ENCODE measurements around the gene ALG14. TPM values are rescaled to one million over a fixed set of nuclear protein-coding genes. Genes with fewer than 3 reads are reported as not detected.

The ALG14 gene
- total RNA-seq, 1 donor from 2014 or later: 2.6 TPM

DNA sequence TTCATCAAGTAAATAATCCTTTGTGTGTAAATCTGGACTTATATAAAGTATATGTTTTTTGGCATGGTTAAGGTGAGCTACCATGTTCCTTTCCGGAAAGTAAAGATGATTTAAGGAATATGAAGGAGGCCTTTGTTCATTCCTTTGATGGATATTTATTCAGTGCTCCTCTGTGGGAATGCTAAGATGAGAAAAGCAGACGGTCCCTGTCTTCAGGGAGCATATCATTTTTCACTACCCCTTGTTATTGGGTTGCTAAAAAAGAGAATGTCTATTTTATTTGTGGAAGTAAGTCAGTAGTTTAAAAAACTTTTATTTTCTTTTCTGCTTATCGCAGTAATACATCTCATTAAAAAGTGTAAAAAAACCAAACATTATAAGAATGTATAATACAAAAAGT, 110.8 kb downstream of the ALG14 start:
- Histone ChIP-seq H3K27me3 (ENCODE audit: low read depth) (no peaks in the 10 kb centered on the region), H3K36me3 (no peaks in the 10 kb centered on the region), H3K4me3 (peak overlapping the region; percentile 60), H3K9me3 (replicated peaks) (no peaks in the 10 kb centered on the region), H3K4me1 (peaks cover 20% of the 10 kb centered on the region), H3K27ac (replicated peaks) (peak overlapping the region; percentile 88)
- intact Hi-C loops (cut with micrococcal nuclease): no loop called here
- TF ChIP-seq, protein P1, sequence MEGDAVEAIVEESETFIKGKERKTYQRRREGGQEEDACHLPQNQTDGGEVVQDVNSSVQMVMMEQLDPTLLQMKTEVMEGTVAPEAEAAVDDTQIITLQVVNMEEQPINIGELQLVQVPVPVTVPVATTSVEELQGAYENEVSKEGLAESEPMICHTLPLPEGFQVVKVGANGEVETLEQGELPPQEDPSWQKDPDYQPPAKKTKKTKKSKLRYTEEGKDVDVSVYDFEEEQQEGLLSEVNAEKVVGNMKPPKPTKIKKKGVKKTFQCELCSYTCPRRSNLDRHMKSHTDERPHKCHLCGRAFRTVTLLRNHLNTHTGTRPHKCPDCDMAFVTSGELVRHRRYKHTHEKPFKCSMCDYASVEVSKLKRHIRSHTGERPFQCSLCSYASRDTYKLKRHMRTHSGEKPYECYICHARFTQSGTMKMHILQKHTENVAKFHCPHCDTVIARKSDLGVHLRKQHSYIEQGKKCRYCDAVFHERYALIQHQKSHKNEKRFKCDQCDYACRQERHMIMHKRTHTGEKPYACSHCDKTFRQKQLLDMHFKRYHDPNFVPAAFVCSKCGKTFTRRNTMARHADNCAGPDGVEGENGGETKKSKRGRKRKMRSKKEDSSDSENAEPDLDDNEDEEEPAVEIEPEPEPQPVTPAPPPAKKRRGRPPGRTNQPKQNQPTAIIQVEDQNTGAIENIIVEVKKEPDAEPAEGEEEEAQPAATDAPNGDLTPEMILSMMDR (IDR thresholded peaks at IDR 0.05; ENCODE audit: borderline replicate concordance): no peak
- DNase-seq: no peak

DNA sequence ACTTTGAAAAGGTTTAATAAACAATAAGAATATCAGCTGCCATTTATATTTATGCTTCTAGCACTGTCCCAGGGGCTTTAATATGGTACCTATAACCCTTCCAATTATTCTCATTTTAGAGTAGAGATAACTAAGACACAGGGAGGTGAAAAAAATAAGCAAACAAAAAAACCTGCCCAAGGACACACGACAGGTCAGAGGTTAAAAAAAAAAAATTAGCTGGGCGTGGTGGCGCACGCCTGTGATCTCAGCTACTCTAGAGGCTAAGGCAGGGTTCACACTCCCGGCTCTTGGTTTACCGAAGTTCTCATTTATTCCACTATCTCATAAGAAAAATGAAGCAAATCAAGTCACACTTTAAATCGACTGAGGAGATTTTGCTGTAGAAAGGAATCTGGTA, 111.2 kb downstream of the ALG14 start:
- H3K36me3 ChIP-seq: no peaks in the 10 kb centered on the region
- H3K27ac ChIP-seq (replicated peaks): no peak overlapping the region
- H3K4me3 ChIP-seq: no peak overlapping the region
- intact Hi-C loops (cut with micrococcal nuclease): no loop called here
- no peaks in the 10 kb centered on the region for H3K27me3 ChIP-seq (ENCODE audit: low read depth)
- TF ChIP-seq, protein P1 (IDR thresholded peaks at IDR 0.05; ENCODE audit: borderline replicate concordance): no peak
- DNase-seq: no peak
- H3K4me1 ChIP-seq: peaks cover 22% of the 10 kb centered on the region
- H3K9me3 ChIP-seq (replicated peaks): no peaks in the 10 kb centered on the region

DNA sequence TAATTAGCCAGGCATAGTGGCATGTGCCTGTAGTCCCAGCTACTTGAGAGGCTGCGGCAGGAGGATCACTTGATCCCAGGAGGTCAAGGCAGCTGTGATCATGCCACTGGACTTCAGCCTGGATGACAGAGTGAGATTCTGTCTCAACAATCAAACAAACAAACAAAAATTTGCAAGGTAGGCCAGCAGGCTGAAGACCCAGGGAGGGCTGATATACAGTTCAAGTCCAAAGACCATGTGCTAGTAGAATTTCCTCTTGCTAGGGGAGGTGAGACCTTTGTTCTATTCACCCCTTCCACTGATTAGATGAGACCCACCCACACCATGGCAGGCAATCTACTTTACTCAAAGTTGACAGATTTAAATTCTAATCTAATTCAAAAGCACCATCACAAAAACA, 114.7 kb downstream of the ALG14 start:
- Histone ChIP-seq H3K27ac (replicated peaks) (no peak overlapping the region), H3K9me3 (replicated peaks) (peaks cover 2% of the 10 kb centered on the region), H3K27me3 (ENCODE audit: low read depth) (no peaks in the 10 kb centered on the region), H3K36me3 (no peaks in the 10 kb centered on the region), H3K4me1 (peaks cover 44% of the 10 kb centered on the region), H3K4me3 (no peak overlapping the region)
- intact Hi-C loops (cut with micrococcal nuclease): no loop called here
- TF ChIP-seq, protein P1 (IDR thresholded peaks at IDR 0.05; ENCODE audit: borderline replicate concordance): no peak
- DNase-seq: no peak

DNA sequence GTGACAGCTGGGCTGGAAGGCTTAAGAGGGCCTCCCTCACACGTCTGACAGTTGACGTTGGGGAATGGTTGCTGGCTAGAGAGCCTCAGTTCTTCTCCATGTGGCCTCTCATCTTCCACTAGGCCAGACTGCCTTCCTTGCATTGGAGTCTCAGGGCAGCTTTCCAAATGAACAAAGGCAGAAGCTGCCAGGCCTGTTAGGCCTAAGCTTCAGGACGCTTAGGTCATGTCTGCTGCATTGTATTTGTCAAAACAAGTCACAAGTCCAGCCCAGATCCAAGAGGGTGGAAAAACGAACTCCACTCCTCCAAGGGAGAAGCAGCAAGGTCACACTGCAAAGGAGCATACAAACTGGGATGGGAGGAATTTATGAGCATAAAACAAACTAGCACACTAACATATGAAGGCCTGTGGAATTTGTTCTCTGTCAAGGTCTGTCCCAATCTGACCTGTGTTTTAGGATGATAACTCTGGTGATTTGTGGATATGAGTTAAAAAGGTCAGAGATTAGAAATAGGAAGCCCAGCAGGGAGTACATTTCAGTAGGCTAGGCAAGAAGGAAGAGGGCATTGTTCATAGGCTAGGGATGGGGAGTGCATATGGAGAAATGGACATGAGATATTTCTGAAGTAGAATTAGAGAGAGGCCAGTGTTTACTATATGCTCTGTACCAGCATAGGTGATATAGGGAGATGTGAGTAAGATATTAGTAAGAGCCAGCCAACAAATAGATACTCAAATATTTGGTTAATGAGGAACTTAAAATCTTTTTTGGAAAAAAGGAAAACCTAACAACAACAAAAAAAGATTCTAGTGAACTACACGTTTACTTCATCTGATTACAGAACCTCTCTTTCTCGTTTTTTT, 116.8 kb downstream of the ALG14 start:
- Histone ChIP-seq H3K36me3 (no peaks in the 10 kb centered on the region), H3K27ac (replicated peaks) (peak overlapping the region; percentile 82), H3K27me3 (ENCODE audit: low read depth) (no peaks in the 10 kb centered on the region), H3K4me3 (no peak overlapping the region), H3K9me3 (replicated peaks) (peaks cover 4% of the 10 kb centered on the region), H3K4me1 (peaks cover 38% of the 10 kb centered on the region)
- intact Hi-C loops (cut with micrococcal nuclease): no loop called here
- TF ChIP-seq, protein P1 (IDR thresholded peaks at IDR 0.05; ENCODE audit: borderline replicate concordance): no peak
- DNase-seq: peak; percentile 40

DNA sequence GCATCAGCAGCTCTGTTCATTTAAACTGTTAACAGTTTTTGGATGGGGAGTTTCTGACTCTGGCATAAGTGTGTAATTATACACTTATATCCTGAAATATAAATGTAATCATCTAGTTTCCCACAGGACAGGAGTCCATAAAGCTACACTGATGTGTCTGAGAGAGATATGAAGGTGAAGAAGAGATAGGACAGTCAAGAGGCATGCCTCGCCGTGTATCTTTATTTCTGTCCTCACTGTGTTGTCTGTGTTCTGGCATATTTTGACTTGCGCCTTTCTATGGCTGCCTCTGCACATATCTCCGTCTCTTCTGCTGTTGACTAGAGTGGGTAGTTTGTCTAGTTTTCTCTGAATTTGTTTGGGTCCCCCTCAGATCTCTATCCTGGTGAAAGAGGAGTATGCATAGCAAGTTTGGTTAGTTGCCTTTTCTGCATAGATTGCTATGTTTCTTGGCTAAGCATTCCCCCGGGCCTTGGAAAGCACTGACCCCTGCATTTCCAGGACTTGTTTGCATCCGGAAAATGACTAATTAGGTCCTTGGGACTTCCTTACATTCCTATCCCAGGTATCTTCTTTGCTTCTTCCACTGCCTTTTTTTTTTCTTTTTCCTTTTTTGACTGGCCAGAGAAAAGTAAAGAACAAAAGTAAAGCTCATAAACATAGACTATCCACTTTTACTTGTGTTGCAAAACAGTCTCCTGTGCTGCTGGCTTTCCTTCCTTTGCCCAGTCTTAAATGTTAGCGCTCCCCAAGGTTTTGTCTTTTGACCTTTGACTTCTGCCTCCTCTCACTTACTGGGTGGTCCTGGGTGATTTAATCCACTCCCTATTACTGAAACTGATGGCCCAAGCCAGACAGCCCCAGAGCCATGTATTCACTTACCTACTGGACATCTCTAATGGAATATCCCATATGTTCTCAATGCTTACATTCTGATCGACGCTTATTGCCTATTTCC, 118.2 kb downstream of the ALG14 start:
- DNase-seq: no peak
- intact Hi-C loops (cut with micrococcal nuclease): no loop called here
- H3K4me1 ChIP-seq: peaks cover 46% of the 10 kb centered on the region
- peaks cover 4% of the 10 kb centered on the region for H3K9me3 ChIP-seq (replicated peaks)
- peak overlapping the region; percentile 82 for H3K27ac ChIP-seq (replicated peaks)
- no peaks in the 10 kb centered on the region for H3K27me3 ChIP-seq (ENCODE audit: low read depth)
- H3K4me3 ChIP-seq: no peak overlapping the region
- H3K36me3 ChIP-seq: no peaks in the 10 kb centered on the region
- TF ChIP-seq, protein P1 (IDR thresholded peaks at IDR 0.05; ENCODE audit: borderline replicate concordance): no peak
